Duodenal mucosa (tissue), 2 donors: ENCODE measurements around the gene CNOT6L.

ENCODE experiments used
- H3K27ac ChIP-seq: one replicate; pipeline ENCODE4 v1.7.0; 2013; ENCODE audit warnings: low read depth, low read length
- H3K27me3 ChIP-seq, 2 donors: one replicate each; pipeline ENCODE4 v1.7.0; 2013; ENCODE audit warnings: low read length in 2 of 2, control low read depth in 1 of 2; ENCODE audit not compliant: insufficient read depth in 2 of 2, control insufficient read depth in 1 of 2
- H3K36me3 ChIP-seq, 2 donors: one replicate each; pipeline ENCODE4 v1.7.0; 2013; ENCODE audit warnings: low read length in 2 of 2, control low read depth in 1 of 2; ENCODE audit not compliant: insufficient read depth in 2 of 2, control insufficient read depth in 1 of 2
- H3K4me1 ChIP-seq, 2 donors: one replicate each; pipeline ENCODE4 v1.7.0; 2013; ENCODE audit warnings: low read length in 2 of 2, control low read depth in 1 of 2; ENCODE audit not compliant: insufficient read depth in 2 of 2, control insufficient read depth in 1 of 2
- H3K4me3 ChIP-seq, 2 donors: one replicate each; pipeline ENCODE4 v1.7.0; 2013; ENCODE audit warnings: low read length in 2 of 2, low read depth in 1 of 2
- H3K9ac ChIP-seq, 2 donors: one replicate each; pipeline ENCODE4 v1.7.0; 2013; ENCODE audit warnings: low read length in 2 of 2, low read depth in 1 of 2
- H3K9me3 ChIP-seq, 2 donors: one replicate each; pipeline ENCODE4 v1.7.0; 2013; ENCODE audit warnings: low read length in 2 of 2, control low read depth in 1 of 2; ENCODE audit not compliant: control insufficient read depth in 1 of 2

The CNOT6L gene

GRCh38 chr4:77821775-77822174, 2.6 kb upstream of the CNOT6L start:
- Histone ChIP-seq H3K4me1 (peaks cover 22 to 25% of the 10 kb centered on the region in 2 donors), H3K36me3 (no peaks in the 10 kb centered on the region), H3K27ac (no peak overlapping the region), H3K9ac (no peak overlapping the region), H3K4me3 (no peak overlapping the region), H3K9me3 (no peaks in the 10 kb centered on the region), H3K27me3 (no peaks in the 10 kb centered on the region)

- Histone ChIP-seq H3K4me1 (peaks cover 23 to 27% of the 10 kb centered on the region in 2 donors), H3K27me3 (no peaks in the 10 kb centered on the region), H3K9ac (peak overlapping the region; percentile 93 to 97), H3K9me3 (no peaks in the 10 kb centered on the region), H3K4me3 (peak overlapping the region; percentile 80 to 86), H3K36me3 (no peaks in the 10 kb centered on the region), H3K27ac (peak overlapping the region; percentile 98)
These were observed 1.7 kb upstream of the CNOT6L start for GRCh38 chr4:77820649-77821561.

GRCh38 chr4:77819843-77820648, 878 bp upstream of the CNOT6L start:
- Histone ChIP-seq H3K4me3 (peak overlapping the region; percentile 80 to 86), H3K27ac (peak overlapping the region; percentile 98), H3K27me3 (no peaks in the 10 kb centered on the region), H3K9ac (peak overlapping the region; percentile 93 to 97), H3K9me3 (no peaks in the 10 kb centered on the region), H3K36me3 (no peaks in the 10 kb centered on the region), H3K4me1 (peaks cover 31 to 36% of the 10 kb centered on the region in 2 donors)

- Histone ChIP-seq H3K9ac (peak overlapping the region; percentile 93 to 97), H3K4me1 (peaks cover 37 to 42% of the 10 kb centered on the region in 2 donors), H3K36me3 (no peaks in the 10 kb centered on the region), H3K4me3 (peak overlapping the region; percentile 82 to 86), H3K9me3 (no peaks in the 10 kb centered on the region), H3K27me3 (no peaks in the 10 kb centered on the region), H3K27ac (peak overlapping the region; percentile 98)
These were observed 255 bp upstream of the CNOT6L start for GRCh38 chr4:77819404-77819842.

GRCh38 chr4:77818073-77818601, 1.0 kb downstream of the CNOT6L start:
- no peaks in the 10 kb centered on the region for H3K27me3 ChIP-seq
- H3K4me1 ChIP-seq = peaks cover 47 to 53% of the 10 kb centered on the region in 2 donors

GRCh38 chr4:77817304-77818072, 1.7 kb downstream of the CNOT6L start:
- no peaks in the 10 kb centered on the region for H3K36me3 ChIP-seq
- H3K4me3 ChIP-seq = peak overlapping the region; percentile 77 to 82
- no peaks in the 10 kb centered on the region for H3K9me3 ChIP-seq
- H3K27me3 ChIP-seq = no peaks in the 10 kb centered on the region
- peak overlapping the region; percentile 98 for H3K27ac ChIP-seq
- H3K4me1 ChIP-seq = peaks cover 43 to 53% of the 10 kb centered on the region in 2 donors
- peak overlapping the region; percentile 84 to 91 for H3K9ac ChIP-seq

More at GRCh38 chr4:77818073-77818601, 1.0 kb downstream of the CNOT6L start:
- Histone ChIP-seq H3K9ac (peak overlapping the region; percentile 84 to 91), H3K27ac (peak overlapping the region; percentile 98), H3K9me3 (no peaks in the 10 kb centered on the region), H3K36me3 (no peaks in the 10 kb centered on the region), H3K4me3 (peak overlapping the region; percentile 77 to 82)

- Histone ChIP-seq H3K27me3 (no peaks in the 10 kb centered on the region), H3K9ac (no peak overlapping the region), H3K9me3 (no peaks in the 10 kb centered on the region), H3K27ac (no peak overlapping the region), H3K4me3 (no peak overlapping the region), H3K36me3 (no peaks in the 10 kb centered on the region), H3K4me1 (peaks cover 41 to 48% of the 10 kb centered on the region in 2 donors)
These were observed 2.6 kb downstream of the CNOT6L start for GRCh38 chr4:77816546-77816945.

GRCh38 chr4:77815636-77816035, 3.5 kb downstream of the CNOT6L start:
- no peaks in the 10 kb centered on the region for H3K27me3 ChIP-seq
- no peak overlapping the region for H3K4me3 ChIP-seq
- H3K4me1 ChIP-seq = peaks cover 33 to 39% of the 10 kb centered on the region in 2 donors
- no peaks in the 10 kb centered on the region for H3K36me3 ChIP-seq
- H3K27ac ChIP-seq = no peak overlapping the region
- H3K9ac ChIP-seq = peak overlapping the region in 1 of 2 donors; percentile 47
- no peaks in the 10 kb centered on the region for H3K9me3 ChIP-seq

GRCh38 chr4:77805840-77806239, 13.3 kb downstream of the CNOT6L start:
- no peaks in the 10 kb centered on the region for H3K27me3 ChIP-seq
- no peak overlapping the region for H3K27ac ChIP-seq
- H3K4me1 ChIP-seq = peaks cover 15 to 21% of the 10 kb centered on the region in 2 donors
- H3K36me3 ChIP-seq = no peaks in the 10 kb centered on the region
- H3K4me3 ChIP-seq = no peak overlapping the region
- H3K9ac ChIP-seq = no peak overlapping the region
- no peaks in the 10 kb centered on the region for H3K9me3 ChIP-seq
